Measurements from ENCODE around the gene ASTN1.

Gene ASTN1

GRCh38 chr1:177130451-177130945 is 34.0 kb downstream of the ASTN1 start:
- no peak overlapping the region for H3K27ac ChIP-seq (ENCODE audit: low read length)
- H3K9me3 ChIP-seq (ENCODE audit: control insufficient read depth in 1 of 2, low read length in 2 of 2) = no peaks in the 10 kb centered on the region
- no peaks in the 10 kb centered on the region for H3K36me3 ChIP-seq (ENCODE audit: control insufficient read depth in 1 of 2, insufficient read depth in 2 of 2, low read length in 2 of 2)
- no peak overlapping the region for H3K4me3 ChIP-seq (ENCODE audit: low read depth in 1 of 2, low read length in 2 of 2)
- H3K4me1 ChIP-seq (ENCODE audit: control insufficient read depth in 1 of 2, insufficient read depth in 2 of 2, low read length in 2 of 2) = no peaks in the 10 kb centered on the region
- H3K27me3 ChIP-seq (ENCODE audit: low read depth, low read length) = no peaks in the 10 kb centered on the region

GRCh38 chr1:177128665-177129281 is 35.7 kb downstream of the ASTN1 start:
- Histone ChIP-seq H3K27me3 (ENCODE audit: low read depth, low read length) (no peaks in the 10 kb centered on the region), H3K9me3 (ENCODE audit: control insufficient read depth in 1 of 2, low read length in 2 of 2) (no peaks in the 10 kb centered on the region), H3K4me1 (ENCODE audit: control insufficient read depth in 1 of 2, insufficient read depth in 2 of 2, low read length in 2 of 2) (no peaks in the 10 kb centered on the region), H3K36me3 (ENCODE audit: control insufficient read depth in 1 of 2, insufficient read depth in 2 of 2, low read length in 2 of 2) (no peaks in the 10 kb centered on the region), H3K4me3 (ENCODE audit: low read depth in 1 of 2, low read length in 2 of 2) (no peak overlapping the region), H3K27ac (ENCODE audit: low read length) (no peak overlapping the region)

DNA sequence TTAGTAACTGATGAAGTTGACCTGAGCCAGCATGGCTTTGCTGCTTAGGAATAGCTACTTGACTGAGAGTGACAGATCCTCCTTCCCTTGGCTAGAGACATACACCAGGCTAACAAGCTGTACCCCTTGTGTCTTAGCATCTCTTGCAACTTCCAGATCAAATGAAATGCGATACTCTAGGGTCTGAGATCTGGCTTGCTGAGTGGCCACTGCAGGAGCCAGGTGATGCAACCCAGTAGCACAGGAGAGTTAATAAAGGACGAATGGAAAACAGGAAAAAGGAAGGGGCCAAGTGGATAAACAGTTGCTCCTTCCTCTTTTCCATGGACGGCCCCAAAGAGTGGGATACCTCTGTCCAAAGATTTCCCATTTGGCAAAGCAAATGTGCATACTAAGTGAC is 38.2 kb downstream of the ASTN1 start:
- H3K27ac ChIP-seq (ENCODE audit: low read length) = no peak overlapping the region
- H3K27me3 ChIP-seq (ENCODE audit: low read depth, low read length) = no peaks in the 10 kb centered on the region
- no peaks in the 10 kb centered on the region for H3K9me3 ChIP-seq (ENCODE audit: control insufficient read depth in 1 of 2, low read length in 2 of 2)
- H3K4me1 ChIP-seq (ENCODE audit: control insufficient read depth in 1 of 2, insufficient read depth in 2 of 2, low read length in 2 of 2) = no peaks in the 10 kb centered on the region
- H3K36me3 ChIP-seq (ENCODE audit: control insufficient read depth in 1 of 2, insufficient read depth in 2 of 2, low read length in 2 of 2) = no peaks in the 10 kb centered on the region
- H3K4me3 ChIP-seq (ENCODE audit: low read depth in 1 of 2, low read length in 2 of 2) = no peak overlapping the region

GRCh38 chr1:177124577-177125278 is 39.8 kb downstream of the ASTN1 start:
- no peaks in the 10 kb centered on the region for H3K27me3 ChIP-seq (ENCODE audit: low read depth, low read length)
- H3K4me3 ChIP-seq (ENCODE audit: low read depth in 1 of 2, low read length in 2 of 2) = no peak overlapping the region
- H3K9me3 ChIP-seq (ENCODE audit: control insufficient read depth in 1 of 2, low read length in 2 of 2) = no peaks in the 10 kb centered on the region
- H3K27ac ChIP-seq (ENCODE audit: low read length) = no peak overlapping the region
- no peaks in the 10 kb centered on the region for H3K4me1 ChIP-seq (ENCODE audit: control insufficient read depth in 1 of 2, insufficient read depth in 2 of 2, low read length in 2 of 2)
- H3K36me3 ChIP-seq (ENCODE audit: control insufficient read depth in 1 of 2, insufficient read depth in 2 of 2, low read length in 2 of 2) = no peaks in the 10 kb centered on the region

GRCh38 chr1:177122461-177123251 is 41.9 kb downstream of the ASTN1 start:
- Histone ChIP-seq H3K27me3 (ENCODE audit: low read depth, low read length) (no peaks in the 10 kb centered on the region), H3K9me3 (ENCODE audit: control insufficient read depth in 1 of 2, low read length in 2 of 2) (no peaks in the 10 kb centered on the region), H3K4me3 (ENCODE audit: low read depth in 1 of 2, low read length in 2 of 2) (no peak overlapping the region), H3K4me1 (ENCODE audit: control insufficient read depth in 1 of 2, insufficient read depth in 2 of 2, low read length in 2 of 2) (no peaks in the 10 kb centered on the region), H3K27ac (ENCODE audit: low read length) (no peak overlapping the region), H3K36me3 (ENCODE audit: control insufficient read depth in 1 of 2, insufficient read depth in 2 of 2, low read length in 2 of 2) (no peaks in the 10 kb centered on the region)

DNA sequence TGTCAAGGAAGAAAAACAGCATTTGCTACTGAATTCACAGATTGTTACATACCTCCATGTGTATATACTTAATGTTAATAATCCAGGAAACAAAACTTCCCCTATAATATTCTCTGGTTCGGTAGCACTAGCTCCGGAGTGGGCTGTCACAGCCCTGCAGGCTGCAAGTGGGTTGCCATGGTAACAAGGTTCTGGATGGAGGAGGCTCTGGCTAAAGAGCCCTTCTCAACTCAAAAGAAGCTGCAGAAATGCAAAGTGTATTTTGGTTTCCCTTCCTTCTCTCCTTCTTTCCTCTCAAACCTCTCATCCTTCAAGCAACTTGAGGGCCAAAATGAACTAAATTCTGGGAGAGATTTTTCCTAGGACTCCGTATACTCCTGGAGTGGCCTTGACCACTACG is 45.2 kb downstream of the ASTN1 start:
- H3K9me3 ChIP-seq (ENCODE audit: control insufficient read depth in 1 of 2, low read length in 2 of 2) = no peaks in the 10 kb centered on the region

DNA sequence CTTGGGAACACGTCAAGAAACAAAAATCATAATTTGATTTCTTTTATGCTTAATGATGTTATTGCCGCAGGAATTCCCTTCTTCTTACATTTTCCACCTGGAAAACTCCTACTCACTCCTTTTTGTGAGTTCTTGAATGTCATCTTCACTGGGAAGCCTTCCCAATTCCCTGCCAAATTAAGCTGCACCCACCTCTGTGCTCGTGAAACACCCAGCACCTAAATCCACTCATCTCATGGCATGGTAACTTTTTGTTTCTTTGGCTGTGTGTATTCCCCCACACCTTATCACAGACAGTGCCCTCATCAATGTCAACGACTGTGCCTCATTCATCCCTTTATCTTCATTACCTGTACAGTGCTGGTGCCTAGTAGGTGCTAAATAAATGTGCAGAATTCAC is 45.6 kb downstream of the ASTN1 start:
- Histone ChIP-seq H3K27ac (ENCODE audit: low read length) (no peak overlapping the region), H3K4me1 (ENCODE audit: control insufficient read depth in 1 of 2, insufficient read depth in 2 of 2, low read length in 2 of 2) (no peaks in the 10 kb centered on the region), H3K9me3 (ENCODE audit: control insufficient read depth in 1 of 2, low read length in 2 of 2) (no peaks in the 10 kb centered on the region), H3K36me3 (ENCODE audit: control insufficient read depth in 1 of 2, insufficient read depth in 2 of 2, low read length in 2 of 2) (no peaks in the 10 kb centered on the region), H3K27me3 (ENCODE audit: low read depth, low read length) (no peaks in the 10 kb centered on the region), H3K4me3 (ENCODE audit: low read depth in 1 of 2, low read length in 2 of 2) (no peak overlapping the region)

More for the DNA sequence above, 45.2 kb downstream of the ASTN1 start:
- Histone ChIP-seq H3K36me3 (ENCODE audit: control insufficient read depth in 1 of 2, insufficient read depth in 2 of 2, low read length in 2 of 2) (no peaks in the 10 kb centered on the region), H3K27me3 (ENCODE audit: low read depth, low read length) (no peaks in the 10 kb centered on the region), H3K4me3 (ENCODE audit: low read depth in 1 of 2, low read length in 2 of 2) (no peak overlapping the region), H3K4me1 (ENCODE audit: control insufficient read depth in 1 of 2, insufficient read depth in 2 of 2, low read length in 2 of 2) (no peaks in the 10 kb centered on the region), H3K27ac (ENCODE audit: low read length) (no peak overlapping the region)

GRCh38 chr1:177116941-177117340 is 47.6 kb downstream of the ASTN1 start:
- Histone ChIP-seq H3K27me3 (ENCODE audit: low read depth, low read length) (no peaks in the 10 kb centered on the region), H3K36me3 (ENCODE audit: control insufficient read depth in 1 of 2, insufficient read depth in 2 of 2, low read length in 2 of 2) (no peaks in the 10 kb centered on the region), H3K27ac (ENCODE audit: low read length) (no peak overlapping the region), H3K4me3 (ENCODE audit: low read depth in 1 of 2, low read length in 2 of 2) (no peak overlapping the region), H3K4me1 (ENCODE audit: control insufficient read depth in 1 of 2, insufficient read depth in 2 of 2, low read length in 2 of 2) (no peaks in the 10 kb centered on the region), H3K9me3 (ENCODE audit: control insufficient read depth in 1 of 2, low read length in 2 of 2) (no peaks in the 10 kb centered on the region)

- Histone ChIP-seq H3K4me1 (ENCODE audit: control insufficient read depth in 1 of 2, insufficient read depth in 2 of 2, low read length in 2 of 2) (no peaks in the 10 kb centered on the region), H3K9me3 (ENCODE audit: control insufficient read depth in 1 of 2, low read length in 2 of 2) (no peaks in the 10 kb centered on the region), H3K4me3 (ENCODE audit: low read depth in 1 of 2, low read length in 2 of 2) (no peak overlapping the region), H3K27me3 (ENCODE audit: low read depth, low read length) (no peaks in the 10 kb centered on the region), H3K27ac (ENCODE audit: low read length) (no peak overlapping the region), H3K36me3 (ENCODE audit: control insufficient read depth in 1 of 2, insufficient read depth in 2 of 2, low read length in 2 of 2) (no peaks in the 10 kb centered on the region)
Measured at GRCh38 chr1:177106614-177107365, 57.7 kb downstream of the ASTN1 start.

DNA sequence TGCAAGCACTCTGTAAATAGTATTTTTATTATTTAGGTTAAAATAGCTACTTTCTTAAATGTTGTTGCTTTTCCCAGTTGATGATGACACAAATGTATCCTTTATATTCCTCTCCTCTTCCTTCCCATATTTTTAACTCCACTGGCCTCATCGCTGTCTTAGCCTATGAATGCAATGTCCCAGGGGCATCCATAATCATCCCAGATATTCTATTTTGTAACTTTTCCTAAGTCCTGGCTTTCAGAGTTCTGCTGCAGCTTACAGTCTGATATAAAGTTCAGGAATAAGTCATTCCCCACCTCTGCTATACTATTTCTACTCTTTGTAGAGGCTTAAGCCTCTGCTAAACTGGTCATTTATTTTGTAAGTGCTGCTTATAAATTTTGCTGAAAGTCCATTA is 58.3 kb downstream of the ASTN1 start:
- Histone ChIP-seq H3K36me3 (ENCODE audit: control insufficient read depth in 1 of 2, insufficient read depth in 2 of 2, low read length in 2 of 2) (no peaks in the 10 kb centered on the region), H3K27ac (ENCODE audit: low read length) (no peak overlapping the region), H3K9me3 (ENCODE audit: control insufficient read depth in 1 of 2, low read length in 2 of 2) (no peaks in the 10 kb centered on the region), H3K4me3 (ENCODE audit: low read depth in 1 of 2, low read length in 2 of 2) (no peak overlapping the region), H3K4me1 (ENCODE audit: control insufficient read depth in 1 of 2, insufficient read depth in 2 of 2, low read length in 2 of 2) (no peaks in the 10 kb centered on the region), H3K27me3 (ENCODE audit: low read depth, low read length) (no peaks in the 10 kb centered on the region)

Data from muscle layer of duodenum (tissue), 2 donors.